DMS153 treated with DMSO at 0.1 percent for 48 hours (cell line): ENCODE results near the gene GLRX2.

Source experiments
- DNase-seq: peaks from one replicate; lab custom pipeline; 2025; ENCODE audit not compliant: unreplicated experiment; lab: John Stamatoyannopoulos, UW

The GLRX2 gene

GRCh38 chr1:193113258-193113991 lies 8.2 kb upstream of the GLRX2 start:
- DNase-seq: no peak

DNA sequence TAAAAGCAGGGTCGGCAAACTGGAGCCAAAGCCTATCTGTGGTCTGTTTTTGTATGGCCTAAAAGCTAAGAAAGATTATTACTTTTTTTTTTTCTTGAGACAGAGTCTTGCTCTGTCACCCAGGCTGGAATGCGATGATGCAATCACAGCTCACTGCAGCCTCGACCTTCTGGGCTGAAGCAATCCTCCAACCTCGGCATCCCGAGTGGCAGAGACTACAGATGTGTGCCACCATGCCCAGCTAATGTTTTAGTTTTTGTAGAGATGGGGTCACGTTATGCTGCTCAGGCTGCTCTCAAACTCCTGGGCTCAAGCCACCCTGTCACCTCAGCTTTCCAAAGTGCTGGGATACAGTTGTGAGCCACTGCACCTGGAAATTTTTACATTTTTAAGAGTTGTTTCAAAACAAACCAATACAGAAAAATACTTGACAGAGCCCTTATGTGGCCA lies 6.5 kb upstream of the GLRX2 start:
- DNase-seq: no peak

GRCh38 chr1:193110864-193111263 lies 5.7 kb upstream of the GLRX2 start:
- no peak for DNase-seq

DNA sequence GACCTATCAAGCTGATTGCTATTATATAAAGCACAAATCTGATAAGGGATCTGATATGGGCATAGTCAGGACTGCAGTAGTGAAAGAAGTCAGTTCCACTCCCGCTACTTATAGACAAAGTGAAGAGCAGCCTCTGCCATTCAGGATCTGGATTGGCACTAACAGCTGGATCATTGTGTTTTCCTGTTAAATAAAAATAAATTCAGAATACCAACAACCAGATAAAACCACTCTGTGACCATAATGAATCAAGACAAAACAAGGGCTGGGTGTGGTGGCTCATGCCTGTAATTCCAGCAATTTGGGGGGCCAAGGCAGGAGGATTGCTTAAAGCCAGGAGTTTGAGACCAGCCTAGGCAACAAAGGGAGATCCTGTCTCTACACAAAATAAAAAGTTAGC lies 5.0 kb upstream of the GLRX2 start:
- DNase-seq: no peak

DNA sequence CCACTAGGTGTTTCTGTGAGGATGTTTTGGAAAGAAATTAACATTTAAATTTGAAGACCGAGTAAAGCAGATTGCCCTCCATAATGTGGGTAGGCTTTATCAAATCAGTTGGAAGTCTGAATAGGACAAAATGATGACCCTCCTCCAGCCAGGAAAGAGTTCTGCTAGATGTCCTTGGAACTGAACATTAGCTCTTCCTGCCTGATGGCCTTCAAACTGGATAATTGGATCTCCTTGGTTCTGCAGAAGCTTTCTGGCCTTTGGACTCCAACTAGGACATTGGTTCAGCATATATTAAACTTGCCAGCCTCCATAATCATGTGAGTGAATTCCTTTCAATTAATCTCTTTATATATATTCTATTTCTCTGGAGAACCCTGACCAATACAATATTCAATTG lies 4.4 kb upstream of the GLRX2 start:
- no peak for DNase-seq

DNA sequence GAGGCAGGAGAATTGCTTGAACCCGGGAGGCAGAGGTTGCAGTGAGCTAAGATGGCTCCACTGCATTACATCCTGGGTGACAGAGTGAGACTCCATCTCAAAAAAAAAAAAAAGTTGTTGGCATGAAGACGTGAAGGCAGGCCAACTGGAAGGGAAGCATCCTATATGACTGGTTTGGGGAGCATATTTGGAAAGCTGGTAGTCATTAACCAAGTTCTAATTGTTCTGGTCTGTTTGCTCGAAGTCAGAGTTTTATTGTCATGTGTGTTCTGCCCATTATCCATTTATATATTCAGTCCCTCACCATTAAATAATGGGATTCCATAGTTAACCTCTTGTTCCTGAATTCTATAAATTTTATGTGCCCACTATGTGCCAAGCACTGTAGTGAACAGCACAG lies 3.3 kb upstream of the GLRX2 start:
- DNase-seq: no peak

GRCh38 chr1:193105821-193106177 lies 585 bp upstream of the GLRX2 start:
- no peak for DNase-seq

DNA sequence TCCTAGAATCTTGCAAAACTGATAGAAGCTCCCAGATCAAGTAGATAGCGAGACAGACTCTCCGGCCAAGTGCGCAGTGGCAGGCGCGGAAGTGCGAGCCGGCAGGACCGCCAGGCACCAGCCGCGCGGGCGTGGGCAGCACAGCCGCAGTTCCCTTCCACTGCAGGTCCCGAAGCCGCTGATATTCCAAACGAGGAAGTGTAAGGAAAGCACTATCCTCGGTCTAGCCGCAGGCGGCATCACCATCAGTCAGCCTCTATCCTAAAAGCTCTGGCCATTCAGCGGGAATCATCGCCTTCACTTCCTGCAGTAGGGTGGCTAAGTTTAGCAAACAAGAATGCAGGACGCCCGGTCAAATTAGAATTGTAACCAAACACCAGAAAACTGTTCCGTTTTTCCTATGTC lies 710 bp downstream of the GLRX2 start:
- DNase-seq: peak; percentile 85

- no peak for DNase-seq
Measured at GRCh38 chr1:193103759-193104501, 1.3 kb downstream of the GLRX2 start.

GRCh38 chr1:193102662-193103061 lies 2.6 kb downstream of the GLRX2 start:
- no peak for DNase-seq

DNA sequence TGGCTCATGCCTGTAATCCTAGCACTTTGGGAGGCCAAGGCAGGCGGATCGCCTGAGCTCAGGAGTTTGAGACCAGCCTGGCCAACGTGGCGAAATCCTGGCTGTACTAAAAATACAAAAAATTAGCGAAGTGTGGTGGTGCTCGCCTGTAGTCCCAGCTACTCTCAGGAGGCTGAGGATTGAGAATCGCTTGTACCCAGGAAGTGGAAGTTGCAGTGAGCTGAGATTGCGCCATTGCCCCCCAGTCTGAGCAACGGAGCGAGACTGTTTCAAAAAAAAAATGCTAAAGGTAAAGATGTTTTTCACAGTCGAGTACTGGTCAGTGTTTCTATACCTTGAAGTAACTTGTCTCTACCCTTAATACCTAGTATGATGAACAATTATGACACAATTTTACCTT lies 11.1 kb downstream of the GLRX2 start:
- DNase-seq: no peak

- DNase-seq: no peak
Measured at GRCh38 chr1:193090865-193091264, 14.3 kb downstream of the GLRX2 start.

- DNase-seq: no peak
Measured at GRCh38 chr1:193087893-193088292, 17.3 kb downstream of the GLRX2 start.

DNA sequence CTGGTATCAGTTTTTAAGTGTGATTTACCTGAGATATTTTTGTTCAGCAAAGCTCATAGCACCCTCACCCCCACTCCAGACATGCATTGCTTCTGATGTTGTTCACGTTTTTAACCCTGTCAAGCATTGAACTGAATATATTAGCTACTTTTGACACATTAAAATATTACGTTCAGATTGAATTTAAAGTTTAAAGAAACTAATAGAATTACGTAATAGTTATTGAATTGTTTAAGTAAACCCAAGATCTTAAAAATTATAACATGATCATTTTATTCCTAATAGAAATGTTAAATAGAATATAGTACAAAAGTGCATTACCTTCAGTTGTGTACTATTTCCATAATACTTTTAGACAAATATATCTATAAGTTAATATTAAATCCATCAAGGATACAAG lies 18.9 kb downstream of the GLRX2 start:
- DNase-seq: no peak

- no peak for DNase-seq
Measured at GRCh38 chr1:193085263-193085662, 20.0 kb downstream of the GLRX2 start.

- DNase-seq: no peak
Measured at GRCh38 chr1:193083365-193084088, 21.7 kb downstream of the GLRX2 start.

GRCh38 chr1:193079187-193079586 lies 26.0 kb downstream of the GLRX2 start:
- no peak for DNase-seq

DNA sequence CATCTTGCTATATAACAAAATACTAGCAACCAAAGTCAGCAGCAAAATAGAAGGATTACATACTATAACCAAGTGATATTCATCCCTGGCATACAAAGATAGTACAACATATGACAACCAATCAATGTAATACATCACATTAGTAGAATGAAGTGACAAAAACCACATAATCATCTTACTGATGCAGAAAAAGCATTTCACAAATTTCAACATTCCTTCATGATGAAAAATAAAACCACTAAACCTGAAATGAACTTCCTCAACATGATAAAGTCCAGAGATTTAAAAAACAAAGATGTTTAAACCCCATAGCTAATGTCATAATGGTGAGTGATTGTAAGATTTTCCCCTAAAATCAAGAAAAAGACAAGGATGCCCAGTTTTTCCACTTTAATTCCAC lies 27.2 kb downstream of the GLRX2 start:
- DNase-seq: no peak

DNA sequence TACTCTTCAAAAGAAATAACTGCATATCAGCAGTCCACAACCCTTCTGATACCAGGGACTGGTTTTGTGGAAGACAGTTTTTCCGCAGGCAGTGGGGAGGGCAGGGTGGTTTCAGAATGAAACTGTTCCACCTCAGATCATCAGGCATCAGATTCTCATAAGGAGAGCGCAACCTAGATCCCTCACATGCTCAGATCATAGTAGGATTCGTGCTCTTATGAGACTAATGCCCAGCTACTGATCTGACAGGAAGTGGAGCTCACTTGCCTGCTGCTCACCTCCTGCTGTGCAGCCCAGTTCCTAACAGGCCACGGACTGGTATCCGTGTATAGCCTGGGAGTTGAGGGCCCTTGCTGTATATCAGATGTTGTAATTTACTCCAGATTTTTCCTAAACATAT lies 34.3 kb downstream of the GLRX2 start:
- peak; percentile 21 for DNase-seq

- DNase-seq: no peak
Measured at GRCh38 chr1:193070386-193070753, 34.8 kb downstream of the GLRX2 start.

GRCh38 chr1:193069748-193070385 lies 35.3 kb downstream of the GLRX2 start:
- no peak for DNase-seq

GRCh38 chr1:193068013-193068412 lies 37.2 kb downstream of the GLRX2 start:
- no peak for DNase-seq
